Smooth muscle cell (in vitro differentiated cells): ENCODE data around the gene ZNF462. TPM values are rescaled to one million over a fixed set of nuclear protein-coding genes. Genes with fewer than 3 reads are reported as not detected.

Experiments used
- DNase-seq: peaks from one replicate; lab custom pipeline; 2025; ENCODE audit not compliant: unreplicated experiment; lab: John Stamatoyannopoulos, UW
- H2AFZ ChIP-seq: fragments of 200-600 bp; sonication (generic); 2 replicates; pipeline ENCODE4 v1.6.0; 2016; ENCODE audit warnings: antibody characterized with exemption, low read depth, mild to moderate bottlenecking
- H3F3A ChIP-seq: fragments of 200-600 bp; sonication (generic); 2 replicates; pipeline ENCODE4 v1.6.0; 2017; ENCODE audit warnings: antibody characterized with exemption, low read depth
- H3K27ac ChIP-seq: fragments of 200-600 bp; sonication (generic); 2 replicates; pipeline ENCODE4 v1.5.1; 2016; ENCODE audit warnings: low read depth, mild to moderate bottlenecking
- H3K27me3 ChIP-seq: fragments of 200-600 bp; sonication (generic); 2 replicates; pipeline ENCODE4 v1.6.1; 2016; ENCODE audit warnings: low read depth, mild to moderate bottlenecking
- H3K36me3 ChIP-seq: fragments of 200-600 bp; sonication (generic); 2 replicates; pipeline ENCODE4 v1.5.1; 2016; ENCODE audit warnings: low read depth
- H3K4me1 ChIP-seq: fragments of 200-600 bp; sonication (generic); 2 replicates; pipeline ENCODE4 v1.5.1; 2016; ENCODE audit warnings: low read depth
- H3K4me2 ChIP-seq: fragments of 200-600 bp; sonication (generic); 2 replicates; pipeline ENCODE4 v1.6.0; 2016; ENCODE audit warnings: mild to moderate bottlenecking
- H3K4me3 ChIP-seq: fragments of 200-600 bp; sonication (generic); 2 replicates; pipeline ENCODE4 v1.5.1; 2016; ENCODE audit warnings: mild to moderate bottlenecking
- H3K79me2 ChIP-seq: fragments of 200-600 bp; sonication (generic); 2 replicates; pipeline ENCODE4 v1.6.0; 2016; ENCODE audit warnings: low read depth, mild to moderate bottlenecking
- H3K9ac ChIP-seq: fragments of 200-600 bp; sonication (generic); 2 replicates; pipeline ENCODE4 v1.6.0; 2016; ENCODE audit warnings: low read depth
- H3K9me3 ChIP-seq: fragments of 200-600 bp; sonication (generic); replicated peaks from 2 replicates; pipeline ENCODE4 v1.5.1; 2016; ENCODE audit warnings: low read depth
- H4K20me1 ChIP-seq: fragments of 200-600 bp; sonication (generic); 2 replicates; pipeline ENCODE4 v1.6.0; 2016; ENCODE audit warnings: low read depth
- CTCF ChIP-seq: fragments of 200-600 bp; sonication (generic); IDR thresholded peaks from 2 replicates; pipeline ENCODE4 v1.5.1; 2017; ENCODE audit warnings: borderline replicate concordance, mild to moderate bottlenecking, antibody characterized with exemption; ENCODE audit not compliant: insufficient read depth, poor library complexity, severe bottlenecking
- WGBS: methylation state at CpG from one replicate; pipeline ENCODE4 v1.1.7; 2016; ENCODE audit warnings: low lambda C conversion rate; 5-methylcytosine and 5-hydroxymethylcytosine counted together
- polyA plus RNA-seq: library from polyadenylated mRNA; unstranded; fragments of >200 nt; fragmentation: Nextera tagmentation; extraction: Ambion mirVana; gene quantifications from 2 replicates; pipeline ENCODE4 v1.2.1, GENCODE V29; 2016
- total RNA-seq: library from RNA; depleted of rRNA; stranded (reverse); fragments of >200 nt; gene quantifications from 2 replicates; pipeline ENCODE4 v1.2.3, GENCODE V29; 2014

Gene ZNF462
- total and polyA plus RNA-seq, 2 experiments from 2014 or later = 9.1 to 32.2 TPM

GRCh38 chr9:106972082-106972481, 109.1 kb downstream of the ZNF462 start:
- Histone ChIP-seq H2AFZ (no peak overlapping the region), H3K4me2 (no peak overlapping the region), H3K36me3 (peaks cover 10% of the 10 kb centered on the region), H3K27ac (no peak overlapping the region), H3K4me1 (peaks cover 21% of the 10 kb centered on the region), H3F3A (no peaks in the 10 kb centered on the region), H3K4me3 (no peak overlapping the region), H4K20me1 (peaks cover 29% of the 10 kb centered on the region), H3K79me2 (no peaks in the 10 kb centered on the region), H3K9me3 (no peaks in the 10 kb centered on the region), H3K9ac (no peak overlapping the region), H3K27me3 (no peaks in the 10 kb centered on the region)
- no peak for DNase-seq
- TF ChIP-seq CTCF = no peak
- WGBS = 96% methylated on average over 9 of the region's 9 CpGs

- TF ChIP-seq CTCF = no peak
- peaks cover 10% of the 10 kb centered on the region for H3K36me3 ChIP-seq
- H2AFZ ChIP-seq = no peak overlapping the region
- no peak overlapping the region for H3K4me3 ChIP-seq
- H3K4me2 ChIP-seq = no peak overlapping the region
- 100% methylated on average over 2 of the region's 2 CpGs for WGBS
- no peaks in the 10 kb centered on the region for H3F3A ChIP-seq
- H3K27ac ChIP-seq = no peak overlapping the region
- H3K4me1 ChIP-seq = peaks cover 16% of the 10 kb centered on the region
- H3K27me3 ChIP-seq = no peaks in the 10 kb centered on the region
- no peaks in the 10 kb centered on the region for H3K79me2 ChIP-seq
- peaks cover 14% of the 10 kb centered on the region for H4K20me1 ChIP-seq
- no peaks in the 10 kb centered on the region for H3K9me3 ChIP-seq
- H3K9ac ChIP-seq = no peak overlapping the region
- DNase-seq = no peak
Measured at GRCh38 chr9:106974341-106974740, 111.4 kb downstream of the ZNF462 start.

- H3K36me3 ChIP-seq = peaks cover 10% of the 10 kb centered on the region
- H3K9ac ChIP-seq = no peak overlapping the region
- H3K27ac ChIP-seq = no peak overlapping the region
- no peaks in the 10 kb centered on the region for H3K9me3 ChIP-seq
- H3K4me3 ChIP-seq = no peak overlapping the region
- H3K27me3 ChIP-seq = no peaks in the 10 kb centered on the region
- peaks cover 15% of the 10 kb centered on the region for H4K20me1 ChIP-seq
- no peak for TF ChIP-seq CTCF
- DNase-seq = no peak
- H2AFZ ChIP-seq = no peak overlapping the region
- no peaks in the 10 kb centered on the region for H3K4me1 ChIP-seq
- peaks cover 6% of the 10 kb centered on the region for H3F3A ChIP-seq
- WGBS = 98% methylated on average over 5 of the region's 5 CpGs
- H3K79me2 ChIP-seq = no peaks in the 10 kb centered on the region
- no peak overlapping the region for H3K4me2 ChIP-seq
Measured at GRCh38 chr9:106976772-106977171, 113.8 kb downstream of the ZNF462 start.

- no peak for DNase-seq
- Histone ChIP-seq H4K20me1 (peaks cover 15% of the 10 kb centered on the region), H3K4me2 (no peak overlapping the region), H3F3A (peaks cover 6% of the 10 kb centered on the region), H3K79me2 (no peaks in the 10 kb centered on the region), H2AFZ (no peak overlapping the region), H3K27me3 (no peaks in the 10 kb centered on the region), H3K36me3 (peaks cover 18% of the 10 kb centered on the region), H3K27ac (no peak overlapping the region), H3K4me1 (peaks cover 11% of the 10 kb centered on the region), H3K4me3 (no peak overlapping the region), H3K9me3 (no peaks in the 10 kb centered on the region), H3K9ac (no peak overlapping the region)
- WGBS = 45% methylated on average over 2 of the region's 2 CpGs
- TF ChIP-seq CTCF = no peak
Measured at GRCh38 chr9:106980551-106981101, 117.7 kb downstream of the ZNF462 start.
